ENCODE results near the gene NFATC2. TPM values are rescaled to one million over a fixed set of nuclear protein-coding genes. Genes with fewer than 3 reads are reported as not detected.

NFATC2 gene
- polyA plus RNA-seq, 2 donors: 0.75 to 0.90 TPM

- no peaks in the 10 kb centered on the region for H3K9me3 ChIP-seq (ENCODE audit: control insufficient read depth in 2 of 2, insufficient read depth in 1 of 2, low read depth in 1 of 2, low read length in 1 of 2)
- H3K4me3 ChIP-seq (ENCODE audit: low read depth in 1 of 2, low read length in 2 of 2): no peak overlapping the region
- no peaks in the 10 kb centered on the region for H3K27me3 ChIP-seq (ENCODE audit: control insufficient read depth in 1 of 2, insufficient read depth in 2 of 2, low read length in 2 of 2)
- H3K36me3 ChIP-seq (ENCODE audit: control insufficient read depth in 2 of 2, insufficient read depth in 2 of 2, low read length in 1 of 2): no peaks in the 10 kb centered on the region
- H3K4me1 ChIP-seq (ENCODE audit: control insufficient read depth in 2 of 2, insufficient read depth in 2 of 2, low read length in 1 of 2): peaks cover 0 to 6% of the 10 kb centered on the region in 2 donors
- 64 to 70% methylated on average over 2 of the region's 2 CpGs for WGBS, 2 donors
- H3K27ac ChIP-seq (ENCODE audit: low read depth in 2 of 2, low read length in 1 of 2): no peak overlapping the region
These were observed 29.9 kb downstream of the NFATC2 start for GRCh38 chr20:51512645-51513044.

GRCh38 chr20:51511861-51512619 lies 30.5 kb downstream of the NFATC2 start:
- Histone ChIP-seq H3K36me3 (ENCODE audit: control insufficient read depth in 2 of 2, insufficient read depth in 2 of 2, low read length in 1 of 2) (no peaks in the 10 kb centered on the region), H3K27me3 (ENCODE audit: control insufficient read depth in 1 of 2, insufficient read depth in 2 of 2, low read length in 2 of 2) (no peaks in the 10 kb centered on the region), H3K4me1 (ENCODE audit: control insufficient read depth in 2 of 2, insufficient read depth in 2 of 2, low read length in 1 of 2) (peaks cover 0 to 8% of the 10 kb centered on the region in 2 donors), H3K9me3 (ENCODE audit: control insufficient read depth in 2 of 2, insufficient read depth in 1 of 2, low read depth in 1 of 2, low read length in 1 of 2) (no peaks in the 10 kb centered on the region), H3K27ac (ENCODE audit: low read depth in 2 of 2, low read length in 1 of 2) (no peak overlapping the region), H3K4me3 (ENCODE audit: low read depth in 1 of 2, low read length in 2 of 2) (no peak overlapping the region)
- 90 to 95% methylated on average over 10 of the region's 10 CpGs for WGBS, 2 donors

- Histone ChIP-seq H3K9me3 (ENCODE audit: control insufficient read depth in 2 of 2, insufficient read depth in 1 of 2, low read depth in 1 of 2, low read length in 1 of 2) (no peaks in the 10 kb centered on the region), H3K4me3 (ENCODE audit: low read depth in 1 of 2, low read length in 2 of 2) (no peak overlapping the region), H3K27ac (ENCODE audit: low read depth in 2 of 2, low read length in 1 of 2) (no peak overlapping the region), H3K27me3 (ENCODE audit: control insufficient read depth in 1 of 2, insufficient read depth in 2 of 2, low read length in 2 of 2) (no peaks in the 10 kb centered on the region), H3K36me3 (ENCODE audit: control insufficient read depth in 2 of 2, insufficient read depth in 2 of 2, low read length in 1 of 2) (no peaks in the 10 kb centered on the region), H3K4me1 (ENCODE audit: control insufficient read depth in 2 of 2, insufficient read depth in 2 of 2, low read length in 1 of 2) (peaks cover 0 to 8% of the 10 kb centered on the region in 2 donors)
- 78 to 86% methylated on average over 6 of the region's 6 CpGs for WGBS, 2 donors
These were observed 31.4 kb downstream of the NFATC2 start for GRCh38 chr20:51510936-51511605.

- H3K36me3 ChIP-seq (ENCODE audit: control insufficient read depth in 2 of 2, insufficient read depth in 2 of 2, low read length in 1 of 2): no peaks in the 10 kb centered on the region
These were observed 32.4 kb downstream of the NFATC2 start for GRCh38 chr20:51510169-51510568.

GRCh38 chr20:51509208-51509607 lies 33.3 kb downstream of the NFATC2 start:
- Histone ChIP-seq H3K36me3 (ENCODE audit: control insufficient read depth in 2 of 2, insufficient read depth in 2 of 2, low read length in 1 of 2) (no peaks in the 10 kb centered on the region), H3K4me3 (ENCODE audit: low read depth in 1 of 2, low read length in 2 of 2) (no peak overlapping the region), H3K4me1 (ENCODE audit: control insufficient read depth in 2 of 2, insufficient read depth in 2 of 2, low read length in 1 of 2) (peaks cover 0 to 8% of the 10 kb centered on the region in 2 donors), H3K27me3 (ENCODE audit: control insufficient read depth in 1 of 2, insufficient read depth in 2 of 2, low read length in 2 of 2) (no peaks in the 10 kb centered on the region), H3K27ac (ENCODE audit: low read depth in 2 of 2, low read length in 1 of 2) (no peak overlapping the region), H3K9me3 (ENCODE audit: control insufficient read depth in 2 of 2, insufficient read depth in 1 of 2, low read depth in 1 of 2, low read length in 1 of 2) (no peaks in the 10 kb centered on the region)
- WGBS, 2 donors: 89 to 98% methylated on average over 1 of the region's 1 CpG

More at GRCh38 chr20:51510169-51510568, 32.4 kb downstream of the NFATC2 start:
- Histone ChIP-seq H3K4me1 (ENCODE audit: control insufficient read depth in 2 of 2, insufficient read depth in 2 of 2, low read length in 1 of 2) (peaks cover 0 to 8% of the 10 kb centered on the region in 2 donors), H3K27me3 (ENCODE audit: control insufficient read depth in 1 of 2, insufficient read depth in 2 of 2, low read length in 2 of 2) (no peaks in the 10 kb centered on the region), H3K27ac (ENCODE audit: low read depth in 2 of 2, low read length in 1 of 2) (no peak overlapping the region), H3K9me3 (ENCODE audit: control insufficient read depth in 2 of 2, insufficient read depth in 1 of 2, low read depth in 1 of 2, low read length in 1 of 2) (no peaks in the 10 kb centered on the region), H3K4me3 (ENCODE audit: low read depth in 1 of 2, low read length in 2 of 2) (no peak overlapping the region)
- 87 to 93% methylated on average over 6 of the region's 6 CpGs for WGBS, 2 donors

- no peaks in the 10 kb centered on the region for H3K36me3 ChIP-seq (ENCODE audit: control insufficient read depth in 2 of 2, insufficient read depth in 2 of 2, low read length in 1 of 2)
- H3K9me3 ChIP-seq (ENCODE audit: control insufficient read depth in 2 of 2, insufficient read depth in 1 of 2, low read depth in 1 of 2, low read length in 1 of 2): no peaks in the 10 kb centered on the region
- H3K27ac ChIP-seq (ENCODE audit: low read depth in 2 of 2, low read length in 1 of 2): no peak overlapping the region
- H3K4me1 ChIP-seq (ENCODE audit: control insufficient read depth in 2 of 2, insufficient read depth in 2 of 2, low read length in 1 of 2): peaks cover 0 to 8% of the 10 kb centered on the region in 2 donors
- H3K27me3 ChIP-seq (ENCODE audit: control insufficient read depth in 1 of 2, insufficient read depth in 2 of 2, low read length in 2 of 2): no peaks in the 10 kb centered on the region
- H3K4me3 ChIP-seq (ENCODE audit: low read depth in 1 of 2, low read length in 2 of 2): no peak overlapping the region
- 94 to 95% methylated on average over 7 of the region's 7 CpGs for WGBS, 2 donors
These were observed 33.7 kb downstream of the NFATC2 start for GRCh38 chr20:51508780-51509179.

- H3K27ac ChIP-seq (ENCODE audit: low read depth in 2 of 2, low read length in 1 of 2): no peak overlapping the region
- no peaks in the 10 kb centered on the region for H3K27me3 ChIP-seq (ENCODE audit: control insufficient read depth in 1 of 2, insufficient read depth in 2 of 2, low read length in 2 of 2)
- H3K4me1 ChIP-seq (ENCODE audit: control insufficient read depth in 2 of 2, insufficient read depth in 2 of 2, low read length in 1 of 2): peaks cover 0 to 6% of the 10 kb centered on the region in 2 donors
- WGBS, 2 donors: 92 to 94% methylated on average over 17 of the region's 17 CpGs
- no peaks in the 10 kb centered on the region for H3K36me3 ChIP-seq (ENCODE audit: control insufficient read depth in 2 of 2, insufficient read depth in 2 of 2, low read length in 1 of 2)
- no peak overlapping the region for H3K4me3 ChIP-seq (ENCODE audit: low read depth in 1 of 2, low read length in 2 of 2)
- no peaks in the 10 kb centered on the region for H3K9me3 ChIP-seq (ENCODE audit: control insufficient read depth in 2 of 2, insufficient read depth in 1 of 2, low read depth in 1 of 2, low read length in 1 of 2)
These were observed 34.4 kb downstream of the NFATC2 start for GRCh38 chr20:51508158-51508557.

- Histone ChIP-seq H3K9me3 (ENCODE audit: control insufficient read depth in 2 of 2, insufficient read depth in 1 of 2, low read depth in 1 of 2, low read length in 1 of 2) (no peaks in the 10 kb centered on the region), H3K36me3 (ENCODE audit: control insufficient read depth in 2 of 2, insufficient read depth in 2 of 2, low read length in 1 of 2) (no peaks in the 10 kb centered on the region), H3K27me3 (ENCODE audit: control insufficient read depth in 1 of 2, insufficient read depth in 2 of 2, low read length in 2 of 2) (no peaks in the 10 kb centered on the region), H3K4me1 (ENCODE audit: control insufficient read depth in 2 of 2, insufficient read depth in 2 of 2, low read length in 1 of 2) (peaks cover 0 to 6% of the 10 kb centered on the region in 2 donors), H3K4me3 (ENCODE audit: low read depth in 1 of 2, low read length in 2 of 2) (no peak overlapping the region), H3K27ac (ENCODE audit: low read depth in 2 of 2, low read length in 1 of 2) (no peak overlapping the region)
- WGBS, 2 donors: 81 to 84% methylated on average over 19 of the region's 19 CpGs
These were observed 35.1 kb downstream of the NFATC2 start for GRCh38 chr20:51507216-51508036.

GRCh38 chr20:51506527-51507215 lies 35.8 kb downstream of the NFATC2 start:
- no peak overlapping the region for H3K27ac ChIP-seq (ENCODE audit: low read depth in 2 of 2, low read length in 1 of 2)

More at GRCh38 chr20:51506527-51507215, 35.8 kb downstream of the NFATC2 start:
- Histone ChIP-seq H3K4me3 (ENCODE audit: low read depth in 1 of 2, low read length in 2 of 2) (no peak overlapping the region), H3K4me1 (ENCODE audit: control insufficient read depth in 2 of 2, insufficient read depth in 2 of 2, low read length in 1 of 2) (peaks cover 0 to 3% of the 10 kb centered on the region in 2 donors), H3K27me3 (ENCODE audit: control insufficient read depth in 1 of 2, insufficient read depth in 2 of 2, low read length in 2 of 2) (no peaks in the 10 kb centered on the region), H3K9me3 (ENCODE audit: control insufficient read depth in 2 of 2, insufficient read depth in 1 of 2, low read depth in 1 of 2, low read length in 1 of 2) (no peaks in the 10 kb centered on the region), H3K36me3 (ENCODE audit: control insufficient read depth in 2 of 2, insufficient read depth in 2 of 2, low read length in 1 of 2) (no peaks in the 10 kb centered on the region)
- WGBS, 2 donors: 94% methylated on average over 18 of the region's 18 CpGs
